ENCODE data around the gene PHYHIPL. TPM values are rescaled to one million over a fixed set of nuclear protein-coding genes. Genes with fewer than 3 reads are reported as not detected.
"Not testable (repeated sequence)": the region's sequence is repeated elsewhere in the genome, so short reads cannot be mapped to it uniquely, and the experiment has no call there.

PHYHIPL gene
- polyA plus RNA-seq, 6 donors from 2014 or later, result not detected

GRCh38 chr10:59222788-59223187 lies 46.3 kb downstream of the PHYHIPL start:
- no peak overlapping the region for H3K4me3 Mint-ChIP-seq
- ATAC-seq (ENCODE audit: low read depth in 2 of 2) (no peak), DNase-seq (no peak)
- H3K27me3 Mint-ChIP-seq, result peaks cover 0 to 5% (median 0%) of the 10 kb centered on the region in 3 donors
- H3K27ac Mint-ChIP-seq, result no peak overlapping the region
- H3K9me3 Mint-ChIP-seq, result peaks cover 0 to 3% (median 0%) of the 10 kb centered on the region in 7 donors
- H3K36me3 Mint-ChIP-seq, result no peaks in the 10 kb centered on the region
- H3K4me1 Mint-ChIP-seq, result no peaks in the 10 kb centered on the region

GRCh38 chr10:59223597-59223996 lies 47.2 kb downstream of the PHYHIPL start:
- H3K4me3 Mint-ChIP-seq; ATAC-seq (ENCODE audit: low read depth in 2 of 2); H3K36me3 Mint-ChIP-seq; H3K9me3 Mint-ChIP-seq; DNase-seq; H3K27ac Mint-ChIP-seq; H3K27me3 Mint-ChIP-seq; H3K4me1 Mint-ChIP-seq: not testable (repeated sequence)

- H3K9me3 Mint-ChIP-seq, result peaks cover 0 to 4% (median 0%) of the 10 kb centered on the region in 7 donors
- no peak for ATAC-seq (ENCODE audit: low read depth in 2 of 2)
- no peaks in the 10 kb centered on the region for H3K4me1 Mint-ChIP-seq
- H3K27me3 Mint-ChIP-seq, result peaks cover 0 to 5% (median 0%) of the 10 kb centered on the region in 3 donors
- H3K27ac Mint-ChIP-seq, result no peak overlapping the region
- no peaks in the 10 kb centered on the region for H3K36me3 Mint-ChIP-seq
- H3K4me3 Mint-ChIP-seq, result no peak overlapping the region
- no peak for DNase-seq
Observed at GRCh38 chr10:59225211-59225610, 48.8 kb downstream of the PHYHIPL start.

GRCh38 chr10:59227136-59227673 lies 50.8 kb downstream of the PHYHIPL start:
- no peaks in the 10 kb centered on the region for H3K4me1 Mint-ChIP-seq
- peak overlapping the region in 1 of 6 donors; percentile 78 for H3K27ac Mint-ChIP-seq
- H3K9me3 Mint-ChIP-seq, result peaks cover 0 to 4% (median 0%) of the 10 kb centered on the region in 7 donors
- H3K36me3 Mint-ChIP-seq, result no peaks in the 10 kb centered on the region
- DNase-seq, result no peak
- H3K27me3 Mint-ChIP-seq, result peaks cover 0 to 5% (median 0%) of the 10 kb centered on the region in 3 donors
- no peak for ATAC-seq (ENCODE audit: low read depth in 2 of 2)
- no peak overlapping the region for H3K4me3 Mint-ChIP-seq

GRCh38 chr10:59229441-59229840 lies 53.0 kb downstream of the PHYHIPL start:
- Mint-ChIP-seq H3K9me3 (peaks cover 0 to 4% (median 0%) of the 10 kb centered on the region in 7 donors), H3K36me3 (no peaks in the 10 kb centered on the region), H3K4me3 (no peak overlapping the region), H3K4me1 (no peaks in the 10 kb centered on the region), H3K27ac (no peak overlapping the region), H3K27me3 (peaks cover 0 to 5% (median 0%) of the 10 kb centered on the region in 3 donors)
- ATAC-seq (ENCODE audit: low read depth in 2 of 2), result no peak
- DNase-seq, result no peak

GRCh38 chr10:59234194-59234593 lies 57.8 kb downstream of the PHYHIPL start:
- no peak for DNase-seq
- H3K9me3 Mint-ChIP-seq, result peaks cover 0 to 6% (median 0%) of the 10 kb centered on the region in 7 donors
- no peak overlapping the region for H3K4me3 Mint-ChIP-seq
- no peaks in the 10 kb centered on the region for H3K27me3 Mint-ChIP-seq
- ATAC-seq (ENCODE audit: low read depth in 2 of 2), result no peak
- H3K36me3 Mint-ChIP-seq, result no peaks in the 10 kb centered on the region
- no peaks in the 10 kb centered on the region for H3K4me1 Mint-ChIP-seq
- no peak overlapping the region for H3K27ac Mint-ChIP-seq

GRCh38 chr10:59234816-59235429 lies 58.5 kb downstream of the PHYHIPL start:
- Mint-ChIP-seq H3K27ac (no peak overlapping the region), H3K9me3 (peaks cover 0 to 7% (median 0%) of the 10 kb centered on the region in 7 donors), H3K4me1 (no peaks in the 10 kb centered on the region), H3K36me3 (no peaks in the 10 kb centered on the region), H3K27me3 (no peaks in the 10 kb centered on the region), H3K4me3 (no peak overlapping the region)
- ATAC-seq (ENCODE audit: low read depth in 2 of 2) (no peak), DNase-seq (no peak)

GRCh38 chr10:59236064-59236697 lies 59.7 kb downstream of the PHYHIPL start:
- peaks cover 0 to 7% (median 0%) of the 10 kb centered on the region in 7 donors for H3K9me3 Mint-ChIP-seq
- DNase-seq (no peak), ATAC-seq (ENCODE audit: low read depth in 2 of 2) (no peak)
- H3K4me1 Mint-ChIP-seq, result no peaks in the 10 kb centered on the region
- no peak overlapping the region for H3K4me3 Mint-ChIP-seq
- no peaks in the 10 kb centered on the region for H3K36me3 Mint-ChIP-seq
- H3K27ac Mint-ChIP-seq, result no peak overlapping the region
- H3K27me3 Mint-ChIP-seq, result peaks cover 0 to 1% (median 0%) of the 10 kb centered on the region in 3 donors

- no peak overlapping the region for H3K4me3 Mint-ChIP-seq
Observed at GRCh38 chr10:59237775-59238174, 61.3 kb downstream of the PHYHIPL start.

GRCh38 chr10:59239108-59239507 lies 62.7 kb downstream of the PHYHIPL start:
- H3K4me3 Mint-ChIP-seq; H3K27ac Mint-ChIP-seq; H3K36me3 Mint-ChIP-seq; DNase-seq; H3K4me1 Mint-ChIP-seq; ATAC-seq (ENCODE audit: low read depth in 2 of 2); H3K9me3 Mint-ChIP-seq: not testable (repeated sequence)
- H3K27me3 Mint-ChIP-seq, result peaks cover 0 to 17% (median 10%) of the 10 kb centered on the region in 3 donors

More at GRCh38 chr10:59237775-59238174, 61.3 kb downstream of the PHYHIPL start:
- H3K36me3 Mint-ChIP-seq, result no peaks in the 10 kb centered on the region
- no peaks in the 10 kb centered on the region for H3K4me1 Mint-ChIP-seq
- DNase-seq (no peak), ATAC-seq (ENCODE audit: low read depth in 2 of 2) (no peak)
- no peak overlapping the region for H3K27ac Mint-ChIP-seq
- peaks cover 0 to 10% (median 7%) of the 10 kb centered on the region in 3 donors for H3K27me3 Mint-ChIP-seq
- H3K9me3 Mint-ChIP-seq, result peaks cover 0 to 7% (median 0%) of the 10 kb centered on the region in 7 donors

GRCh38 chr10:59240582-59241183 lies 64.2 kb downstream of the PHYHIPL start:
- DNase-seq, result no peak
- H3K9me3 Mint-ChIP-seq, result peaks cover 0 to 7% (median 0%) of the 10 kb centered on the region in 7 donors
- no peaks in the 10 kb centered on the region for H3K36me3 Mint-ChIP-seq
- no peaks in the 10 kb centered on the region for H3K4me1 Mint-ChIP-seq
- peaks cover 0 to 17% (median 10%) of the 10 kb centered on the region in 3 donors for H3K27me3 Mint-ChIP-seq
- no peak for ATAC-seq (ENCODE audit: low read depth in 2 of 2)
- no peak overlapping the region for H3K27ac Mint-ChIP-seq
- H3K4me3 Mint-ChIP-seq, result no peak overlapping the region

- no peak overlapping the region for H3K4me3 Mint-ChIP-seq
- no peaks in the 10 kb centered on the region for H3K36me3 Mint-ChIP-seq
- ATAC-seq (ENCODE audit: low read depth in 2 of 2) (no peak), DNase-seq (no peak)
- no peaks in the 10 kb centered on the region for H3K4me1 Mint-ChIP-seq
- H3K9me3 Mint-ChIP-seq, result peaks cover 0 to 7% (median 0%) of the 10 kb centered on the region in 7 donors
- no peak overlapping the region for H3K27ac Mint-ChIP-seq
- H3K27me3 Mint-ChIP-seq, result peaks cover 0 to 17% (median 10%) of the 10 kb centered on the region in 3 donors
Observed at GRCh38 chr10:59242057-59242456, 65.6 kb downstream of the PHYHIPL start.

GRCh38 chr10:59242991-59243390 lies 66.5 kb downstream of the PHYHIPL start:
- ATAC-seq (ENCODE audit: low read depth in 2 of 2), result no peak
- Mint-ChIP-seq H3K9me3 (peaks cover 0 to 7% (median 0%) of the 10 kb centered on the region in 7 donors), H3K4me1 (no peaks in the 10 kb centered on the region), H3K27ac (no peak overlapping the region), H3K27me3 (peaks cover 0 to 17% (median 10%) of the 10 kb centered on the region in 3 donors), H3K4me3 (no peak overlapping the region), H3K36me3 (no peaks in the 10 kb centered on the region)
- DNase-seq, result no peak
